CD4-positive, alpha-beta T cell treated with Interleukin-17A for 1 hour (primary cell): ENCODE results near the gene EIF2S2.

Experiments used
- DNase-seq: peaks from one replicate; pipeline ENCODE4 v3.0.0-alpha.2; 2020

EIF2S2 gene

DNA sequence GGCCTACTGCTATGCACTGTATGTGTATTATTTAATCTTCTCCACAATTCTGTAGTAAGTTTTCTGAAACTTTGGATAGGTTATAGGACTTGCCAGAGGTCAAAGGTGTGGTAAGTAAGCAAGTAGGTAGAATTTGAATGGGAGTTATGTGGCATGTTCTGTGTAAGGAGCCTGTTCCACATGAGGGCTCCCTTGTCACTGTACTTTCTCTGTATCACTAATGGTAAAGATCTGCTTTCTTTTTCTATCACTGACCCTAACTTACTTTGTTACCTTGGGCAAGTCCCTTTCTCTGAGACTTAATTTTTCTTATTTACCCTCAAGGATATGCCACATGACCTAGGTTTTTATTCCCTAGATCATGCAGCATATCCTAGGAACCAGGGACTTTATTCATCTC lies 50.3 kb downstream of the EIF2S2 start:
- DNase-seq, result no peak

- no peak for DNase-seq
Observed at GRCh38 chr20:34060970-34061369, 51.1 kb downstream of the EIF2S2 start.

DNA sequence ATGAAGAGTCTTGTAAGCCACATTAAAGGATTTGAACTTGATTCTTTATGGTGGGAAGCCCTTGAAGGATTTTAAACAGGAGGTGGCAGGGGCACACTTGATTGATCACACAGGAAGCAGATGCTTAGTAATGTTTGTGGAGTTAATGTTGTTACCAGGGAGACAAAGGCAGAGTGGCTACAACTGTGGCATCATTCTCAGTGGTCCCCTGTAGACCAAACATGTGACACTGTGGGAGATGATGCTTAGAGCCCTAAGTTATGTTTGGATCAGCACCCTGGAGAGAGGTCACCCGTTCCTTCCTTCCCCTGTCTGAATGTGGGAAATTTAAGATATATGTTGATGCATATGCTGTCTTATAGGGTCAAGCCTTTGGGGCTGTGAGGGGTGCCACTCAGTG lies 53.2 kb downstream of the EIF2S2 start:
- peak; percentile 46 for DNase-seq

GRCh38 chr20:34055290-34055689 lies 56.8 kb downstream of the EIF2S2 start:
- no peak for DNase-seq

- DNase-seq, result no peak
Observed at GRCh38 chr20:34052414-34052813, 59.6 kb downstream of the EIF2S2 start.

DNA sequence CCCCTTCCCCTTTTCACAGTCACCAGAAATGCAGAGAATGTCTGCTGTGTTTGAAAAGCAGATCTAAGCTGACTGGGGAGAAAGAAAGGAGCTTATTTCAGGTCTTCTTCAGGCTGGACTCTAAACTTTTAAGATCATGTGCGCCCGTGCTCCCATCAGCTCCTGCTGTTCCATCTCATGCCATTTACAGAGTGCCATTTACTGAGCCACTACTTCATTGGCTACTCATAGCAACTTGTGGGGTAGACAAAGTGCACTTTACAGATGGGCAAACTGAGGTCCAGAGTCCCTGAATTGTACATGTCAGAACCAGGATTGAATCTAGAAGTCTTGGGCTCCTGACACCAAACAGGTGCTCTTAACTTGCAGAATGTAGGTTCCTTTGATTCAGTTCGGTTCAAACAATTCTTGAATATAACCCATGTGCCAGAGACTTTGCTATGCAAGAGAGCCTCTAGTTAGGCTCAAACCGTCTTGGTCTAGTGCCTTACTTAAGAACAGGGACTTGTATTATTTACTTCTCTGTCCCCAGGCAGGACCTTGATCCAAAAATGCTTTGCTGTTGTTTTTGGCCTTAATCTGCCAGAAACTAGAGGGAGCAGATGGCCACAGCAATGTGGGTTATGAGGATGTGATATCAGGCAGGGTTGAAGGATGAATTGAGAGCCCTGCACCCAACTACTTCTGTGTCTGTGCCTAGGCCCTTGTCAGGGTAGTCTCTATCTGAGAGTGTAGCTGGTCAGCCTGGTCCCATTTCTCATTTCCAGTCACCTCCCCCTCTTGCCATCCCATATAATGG lies 61.9 kb downstream of the EIF2S2 start:
- DNase-seq, result no peak

DNA sequence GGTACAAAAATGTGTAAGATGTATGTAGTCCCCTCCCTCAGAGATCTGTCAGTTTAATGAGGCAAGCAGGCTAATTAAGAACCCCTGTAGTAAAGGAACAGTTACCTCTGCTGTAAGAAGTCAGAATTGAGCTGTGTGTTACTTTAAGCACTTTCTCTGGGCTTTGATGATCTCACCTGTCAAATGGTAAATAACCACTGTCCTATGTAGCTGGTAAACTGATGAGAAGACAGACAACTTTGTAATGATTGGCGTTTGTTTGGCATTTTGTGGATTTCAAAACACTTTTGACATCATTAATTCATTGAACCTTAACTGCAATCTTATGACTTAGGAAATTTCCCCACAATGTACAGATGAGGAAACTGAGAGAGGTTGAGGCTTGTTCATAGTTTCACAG lies 62.7 kb downstream of the EIF2S2 start:
- DNase-seq, result no peak

- no peak for DNase-seq
Observed at GRCh38 chr20:34047917-34048316, 64.1 kb downstream of the EIF2S2 start.

- no peak for DNase-seq
Observed at GRCh38 chr20:34047010-34047687, 64.9 kb downstream of the EIF2S2 start.

- no peak for DNase-seq
Observed at GRCh38 chr20:34045930-34046725, 65.9 kb downstream of the EIF2S2 start.

GRCh38 chr20:34045294-34045693 lies 66.7 kb downstream of the EIF2S2 start:
- DNase-seq, result no peak

DNA sequence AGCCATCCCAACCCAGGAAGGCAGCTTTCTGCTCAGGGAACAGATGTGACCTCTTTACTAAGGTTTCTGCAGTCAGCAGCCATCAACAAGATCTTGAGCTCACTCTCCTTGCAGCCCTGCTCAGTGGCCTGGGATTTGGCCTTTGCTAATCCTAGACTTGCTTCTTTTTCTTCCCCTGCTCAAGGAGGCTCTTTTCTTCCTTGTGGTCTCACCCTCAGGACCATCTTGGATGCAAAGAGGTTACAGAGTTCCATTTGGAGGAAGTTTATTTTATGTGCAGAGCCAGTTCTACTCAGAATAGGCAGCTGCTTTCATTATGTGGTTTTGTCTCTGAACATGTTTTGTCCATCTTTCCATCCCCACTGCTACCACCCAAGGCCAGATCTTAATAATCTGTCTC lies 69.0 kb downstream of the EIF2S2 start:
- no peak for DNase-seq

GRCh38 chr20:34042262-34042661 lies 69.8 kb downstream of the EIF2S2 start:
- no peak for DNase-seq

DNA sequence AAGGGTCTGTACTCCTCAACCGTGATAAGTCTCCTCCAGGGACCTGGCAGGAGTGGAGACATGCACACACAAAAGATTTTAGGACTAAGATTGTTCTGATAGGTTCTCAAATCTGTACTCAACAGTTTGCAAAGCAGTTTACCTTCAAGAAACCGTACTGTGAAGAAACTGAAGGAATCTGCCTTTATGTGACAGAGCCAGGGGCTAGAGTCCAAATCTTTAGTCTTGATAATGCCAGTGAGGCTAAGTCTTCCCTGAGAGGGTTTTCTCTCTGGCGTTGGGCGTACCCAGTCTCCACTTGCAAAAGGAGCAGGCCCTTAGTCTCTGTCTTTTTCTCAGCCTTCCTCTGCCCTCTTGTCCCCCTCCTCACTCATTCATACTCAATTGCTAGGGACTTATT lies 70.8 kb downstream of the EIF2S2 start:
- no peak for DNase-seq

GRCh38 chr20:34040300-34040995 lies 71.6 kb downstream of the EIF2S2 start:
- no peak for DNase-seq
